Thyroid gland (tissue), 4 donors: ENCODE data around the gene EIF6.

Experiments
- CTCF ChIP-seq, 6 experiments: fragments of 200-600 bp in 3 of 6; fragments of 450-650 bp in 3 of 6; sonication (generic) in 3 of 6; IDR thresholded peaks; one replicate each; pipeline ENCODE4 v1.5.1; 2016 to 2019; ENCODE audit warnings: antibody characterized with exemption in 6 of 6, mild to moderate bottlenecking in 2 of 6, inconsistent platforms in 1 of 6, moderate library complexity in 1 of 6
- POLR2A ChIP-seq, 2 donors: fragments of 450-650 bp; IDR thresholded peaks; one replicate each; pipeline ENCODE4 v1.6.1; 2017; ENCODE audit warnings: antibody characterized with exemption in 2 of 2, mild to moderate bottlenecking in 2 of 2, moderate library complexity in 1 of 2

GRCh38 chr20:35293303-35294292 lies 9.0 kb upstream of the EIF6 start:
- TF ChIP-seq CTCF (IDR thresholded peaks at IDR 0.05) (no peak), POLR2A (IDR thresholded peaks at IDR 0.05) (no peak)
